ENCODE data around the gene EZH1.

- TF ChIP-seq POLR2A (IDR thresholded peaks at IDR 0.05) (no peak), CTCF (IDR thresholded peaks at IDR 0.05) (no peak), EP300 (IDR thresholded peaks at IDR 0.05) (no peak), POLR2AphosphoS5 (IDR thresholded peaks at IDR 0.05) (no peak)
Observed at GRCh38 chr17:42704490-42704836, 40.4 kb downstream of the EZH1 start.
